Lower leg skin (tissue), 4 donors: Measurements from ENCODE around the gene GLOD5. TPM values are rescaled to one million over a fixed set of nuclear protein-coding genes. Genes with fewer than 3 reads are reported as not detected.

ENCODE experiments used
- DNase-seq, 2 donors: peaks; one replicate each; pipeline ENCODE4 v3.0.0-alpha.2; 2019; ENCODE audit warnings: low spot score in 2 of 2
- H3K4me3 ChIP-seq: fragments of 200-600 bp; sonication (generic); 2 replicates; pipeline ENCODE4 v1.5.1; 2017; ENCODE audit warnings: mild to moderate bottlenecking, low read depth; ENCODE audit not compliant: poor library complexity, severe bottlenecking
- CTCF ChIP-seq, 3 donors: fragments of 450-650 bp; IDR thresholded peaks; one replicate each; pipeline ENCODE4 v1.5.1; 2016; ENCODE audit warnings: antibody characterized with exemption in 3 of 3, mild to moderate bottlenecking in 3 of 3, moderate library complexity in 2 of 3
- POLR2A ChIP-seq, 2 donors: fragments of 450-650 bp; IDR thresholded peaks; one replicate each; pipeline ENCODE4 v1.6.1; 2016 to 2017; ENCODE audit warnings: antibody characterized with exemption in 2 of 2, mild to moderate bottlenecking in 1 of 2, moderate library complexity in 1 of 2
- WGBS, 2 donors: methylation state at CpG; one replicate each; pipeline ENCODE4 v1.1.5; 2018; 5-methylcytosine and 5-hydroxymethylcytosine counted together
- intact Hi-C: fragments of 100-400 bp; cut with DNase I; formaldehyde crosslinking; loops from one replicate; pipeline ENCODE4 v1.15.0; 2023; ENCODE audit warnings: low total_unique reads
- total RNA-seq, 4 donors: library from RNA; depleted of rRNA; stranded (reverse); fragments of >200 nt; gene quantifications; one replicate each; pipeline ENCODE4 v1.1.0, GENCODE V29; 2016

The GLOD5 gene
- total RNA-seq, 4 donors from 2014 or later: not detected

- TF ChIP-seq POLR2A (IDR thresholded peaks at IDR 0.05) (no peak), CTCF (IDR thresholded peaks at IDR 0.05) (no peak)
- intact Hi-C loops: no loop called here
- WGBS, 2 donors: 66 to 68% methylated on average over 8 of the region's 8 CpGs
These were observed 14.0 kb upstream of the GLOD5 start for GRCh38 chrX:48747415-48748016.

GRCh38 chrX:48749182-48749581 is 12.4 kb upstream of the GLOD5 start:
- H3K4me3 ChIP-seq: no peak overlapping the region
- 83 to 88% methylated on average over 5 of the region's 5 CpGs for WGBS, 2 donors
- intact Hi-C loops: no loop called here
- no peak for TF ChIP-seq POLR2A (IDR thresholded peaks at IDR 0.05)
- TF ChIP-seq CTCF (IDR thresholded peaks at IDR 0.05): no peak
- DNase-seq: no peak

More at GRCh38 chrX:48747415-48748016, 14.0 kb upstream of the GLOD5 start:
- no peak for DNase-seq
- H3K4me3 ChIP-seq: no peak overlapping the region

GRCh38 chrX:48751343-48751742 is 10.2 kb upstream of the GLOD5 start:
- DNase-seq: no peak
- 80 to 89% methylated on average over 3 of the region's 3 CpGs for WGBS, 2 donors
- no peak overlapping the region for H3K4me3 ChIP-seq
- TF ChIP-seq CTCF (IDR thresholded peaks at IDR 0.05) (no peak), POLR2A (IDR thresholded peaks at IDR 0.05) (no peak)
- intact Hi-C loops: no loop called here

- WGBS, 2 donors: 55 to 78% methylated on average over 7 of the region's 7 CpGs
- intact Hi-C loops: no loop called here
- TF ChIP-seq CTCF (IDR thresholded peaks at IDR 0.05): no peak
- no peak for TF ChIP-seq POLR2A (IDR thresholded peaks at IDR 0.05)
- DNase-seq: peak in 1 of 2 donors; percentile 12
- no peak overlapping the region for H3K4me3 ChIP-seq
These were observed 9.0 kb upstream of the GLOD5 start for GRCh38 chrX:48752498-48752897.

GRCh38 chrX:48753708-48754228 is 7.8 kb upstream of the GLOD5 start:
- no peak overlapping the region for H3K4me3 ChIP-seq
- WGBS, 2 donors: 37 to 72% methylated on average over 5 to 8 of the region's 8 CpGs
- no peak for DNase-seq
- TF ChIP-seq CTCF (IDR thresholded peaks at IDR 0.05) (no peak), POLR2A (IDR thresholded peaks at IDR 0.05) (no peak)
- intact Hi-C loops: no loop called here

GRCh38 chrX:48754238-48754637 is 7.3 kb upstream of the GLOD5 start:
- TF ChIP-seq CTCF (IDR thresholded peaks at IDR 0.05) (no peak), POLR2A (IDR thresholded peaks at IDR 0.05) (no peak)
- 68 to 69% methylated on average over 6 to 8 of the region's 8 CpGs for WGBS, 2 donors
- intact Hi-C loops: no loop called here
- DNase-seq: no peak
- H3K4me3 ChIP-seq: no peak overlapping the region
